HEK293 (cell line): ENCODE results near the gene TBXA2R.

Experiments used
- CTCF ChIA-PET: fragments of 350-600 bp; formaldehyde crosslinking; extraction: SDS; loops from one replicate; lab custom pipeline; 2021; ENCODE audit warnings: antibody characterized with exemption; lab: Yijun Ruan, JAX
- POLR2A ChIA-PET: fragments of 300-600 bp; formaldehyde crosslinking; extraction: SDS; loops from one replicate; lab custom pipeline; 2020; ENCODE audit warnings: antibody characterized with exemption, inconsistent platforms; lab: Yijun Ruan, JAX
- H3K27ac ChIP-seq: fragments of 200-500 bp; sonication (Bioruptor generic); 2 replicates; pipeline ENCODE4 v1.5.1; 2014; ENCODE audit warnings: low read depth, low read length, control low read depth, inconsistent platforms; ENCODE audit errors: extremely low read depth
- H3K36me3 ChIP-seq, 2 experiments: fragments of 200-500 bp in 1 of 2; sonication (Bioruptor generic) in 1 of 2; 1 replicate in 1 of 2; 2 replicates in 1 of 2; pipeline ENCODE4 v1.5.1; 2014 to 2017; ENCODE audit warnings: inconsistent platforms in 2 of 2, low read length in 2 of 2; ENCODE audit not compliant: control insufficient read depth in 2 of 2, insufficient read depth in 1 of 2
- H3K4me1 ChIP-seq: fragments of 200-500 bp; sonication (Bioruptor generic); 2 replicates; pipeline ENCODE4 v1.5.1; 2014; ENCODE audit warnings: mild to moderate bottlenecking, low read length, inconsistent platforms; ENCODE audit not compliant: control insufficient read depth, insufficient read depth
- H3K4me3 ChIP-seq: 2 replicates; pipeline ENCODE4 v1.5.1; 2011; ENCODE audit warnings: low read depth, mild to moderate bottlenecking, control low read depth, low read length, moderate library complexity
- H3K9me3 ChIP-seq: fragments of 200-500 bp; sonication (Bioruptor generic); 2 replicates; pipeline ENCODE4 v1.5.1; 2014; ENCODE audit warnings: low read depth, low read length, inconsistent platforms; ENCODE audit not compliant: control insufficient read depth, insufficient read depth
- FEZF1 ChIP-seq: fragments of 450-650 bp; formaldehyde crosslinking; IDR thresholded peaks from 2 replicates; pipeline ENCODE4 v1.5.1; 2016; ENCODE audit warnings: missing biosample characterization, missing genetic modification characterization
- OVOL3 ChIP-seq: fragments of 450-650 bp; formaldehyde crosslinking; IDR thresholded peaks from 2 replicates; pipeline ENCODE4 v1.5.1; 2016; ENCODE audit warnings: missing biosample characterization, missing genetic modification characterization
- REPIN1 ChIP-seq: fragments of 450-650 bp; formaldehyde crosslinking; IDR thresholded peaks from 2 replicates; pipeline ENCODE4 v1.5.1; 2017; ENCODE audit warnings: missing biosample characterization, missing genetic modification characterization, low read depth
- TCF7L2 ChIP-seq: IDR thresholded peaks from 2 replicates; pipeline ENCODE4 v1.6.1; 2011; ENCODE audit warnings: low read depth, mild to moderate bottlenecking, inconsistent platforms, low read length, moderate library complexity, borderline replicate concordance
- TSHZ1 ChIP-seq: fragments of 450-650 bp; formaldehyde crosslinking; IDR thresholded peaks from 2 replicates; pipeline ENCODE4 v1.5.1; 2016; ENCODE audit warnings: missing biosample characterization, missing genetic modification characterization, borderline replicate concordance
- WT1 ChIP-seq: fragments of 450-650 bp; formaldehyde crosslinking; IDR thresholded peaks from 2 replicates; pipeline ENCODE4 v1.5.1; 2016; ENCODE audit warnings: missing biosample characterization, missing genetic modification characterization
- ZNF112 ChIP-seq: fragments of 450-650 bp; formaldehyde crosslinking; IDR thresholded peaks from 2 replicates; pipeline ENCODE4 v1.5.0; 2017; ENCODE audit warnings: missing biosample characterization, missing genetic modification characterization
- ZNF114 ChIP-seq: fragments of 450-650 bp; formaldehyde crosslinking; IDR thresholded peaks from 2 replicates; pipeline ENCODE4 v1.5.0; 2017; ENCODE audit warnings: missing biosample characterization, missing genetic modification characterization
- ZNF302 ChIP-seq: fragments of 450-650 bp; formaldehyde crosslinking; IDR thresholded peaks from 2 replicates; pipeline ENCODE4 v1.5.1; 2016; ENCODE audit warnings: missing biosample characterization, missing genetic modification characterization, low read depth
- ZNF341 ChIP-seq: fragments of 450-650 bp; formaldehyde crosslinking; IDR thresholded peaks from 2 replicates; pipeline ENCODE4; 2016; ENCODE audit warnings: low read depth, missing biosample characterization, missing genetic modification characterization
- ZNF366 ChIP-seq: fragments of 450-650 bp; formaldehyde crosslinking; conservative IDR thresholded peaks from 2 replicates; pipeline ENCODE4 v1.5.1; 2016; ENCODE audit warnings: missing biosample characterization, missing genetic modification characterization
- ZNF558 ChIP-seq: fragments of 450-650 bp; formaldehyde crosslinking; IDR thresholded peaks from 2 replicates; pipeline ENCODE4 v1.5.1; 2016; ENCODE audit warnings: missing biosample characterization, missing genetic modification characterization
- ZNF600 ChIP-seq: fragments of 450-650 bp; formaldehyde crosslinking; IDR thresholded peaks from 2 replicates; pipeline ENCODE4 v1.5.1; 2016; ENCODE audit warnings: missing biosample characterization, missing genetic modification characterization
- ZNF623 ChIP-seq: fragments of 450-650 bp; formaldehyde crosslinking; IDR thresholded peaks from 2 replicates; pipeline ENCODE4 v1.5.1; 2016; ENCODE audit warnings: missing biosample characterization, missing genetic modification characterization
- ZNF629 ChIP-seq: fragments of 450-650 bp; formaldehyde crosslinking; IDR thresholded peaks from 2 replicates; pipeline ENCODE4 v1.5.1; 2017; ENCODE audit warnings: missing biosample characterization, missing genetic modification characterization
- ZNF658 ChIP-seq: fragments of 450-650 bp; formaldehyde crosslinking; IDR thresholded peaks from 2 replicates; pipeline ENCODE4; 2016; ENCODE audit warnings: missing biosample characterization, missing genetic modification characterization
- ZNF664 ChIP-seq: fragments of 450-650 bp; formaldehyde crosslinking; IDR thresholded peaks from 2 replicates; pipeline ENCODE4 v1.5.1; 2016; ENCODE audit warnings: missing biosample characterization, missing genetic modification characterization
- ZNF76 ChIP-seq: fragments of 450-650 bp; formaldehyde crosslinking; IDR thresholded peaks from 2 replicates; pipeline ENCODE4; 2016; ENCODE audit warnings: low read depth, missing biosample characterization, missing genetic modification characterization, borderline replicate concordance
- ZNF792 ChIP-seq: fragments of 450-650 bp; formaldehyde crosslinking; IDR thresholded peaks from 2 replicates; pipeline ENCODE4 v1.5.1; 2016; ENCODE audit warnings: missing biosample characterization, missing genetic modification characterization
- ZSCAN30 ChIP-seq: fragments of 450-650 bp; IDR thresholded peaks from 2 replicates; pipeline ENCODE4 v1.5.1; 2018; ENCODE audit warnings: missing biosample characterization, mild to moderate bottlenecking, missing genetic modification characterization, moderate library complexity
- TF ChIP-seq, protein P1 (sequence below): fragments of 450-650 bp; formaldehyde crosslinking; IDR thresholded peaks from 2 replicates; pipeline ENCODE4 v1.5.1; 2016; ENCODE audit warnings: missing biosample characterization, missing genetic modification characterization
- TF ChIP-seq, protein P2 (sequence below): fragments of 450-650 bp; formaldehyde crosslinking; IDR thresholded peaks from 2 replicates; pipeline ENCODE4 v1.5.1; 2016; ENCODE audit warnings: missing biosample characterization, missing genetic modification characterization
- TF ChIP-seq, protein P3 (sequence below): fragments of 450-650 bp; formaldehyde crosslinking; IDR thresholded peaks from 2 replicates; pipeline ENCODE4 v1.5.1; 2016; ENCODE audit warnings: missing biosample characterization, missing genetic modification characterization, low read depth
- TF ChIP-seq, protein P4 (sequence below): fragments of 450-650 bp; IDR thresholded peaks from 2 replicates; pipeline ENCODE4 v1.5.1; 2018; ENCODE audit warnings: missing biosample characterization, mild to moderate bottlenecking, missing genetic modification characterization

TBXA2R gene

DNA sequence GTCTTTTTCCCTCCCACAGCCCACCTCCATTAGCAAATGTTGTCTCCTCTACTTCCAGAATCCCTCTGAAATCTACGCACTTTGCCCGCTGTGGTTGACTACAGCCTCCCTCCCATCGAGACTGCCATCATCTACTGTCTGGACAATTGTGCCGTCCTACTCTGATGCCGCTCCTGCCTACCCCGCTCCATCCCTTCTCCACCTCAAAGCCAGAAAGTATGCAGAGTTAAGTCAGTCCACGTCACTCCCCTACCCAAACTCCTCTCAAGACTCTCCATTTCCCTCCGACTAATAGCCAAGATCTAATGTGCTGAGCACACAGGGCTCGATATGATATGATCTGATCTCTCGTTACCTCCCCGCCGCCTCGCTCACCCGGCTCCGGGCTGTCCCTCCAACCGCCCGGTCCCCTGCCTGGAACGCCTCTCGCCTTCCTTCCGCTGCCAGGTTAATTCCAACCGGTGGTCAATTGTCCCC, 19.4 kb upstream of the TBXA2R start (continued):
- TF ChIP-seq, protein P1, sequence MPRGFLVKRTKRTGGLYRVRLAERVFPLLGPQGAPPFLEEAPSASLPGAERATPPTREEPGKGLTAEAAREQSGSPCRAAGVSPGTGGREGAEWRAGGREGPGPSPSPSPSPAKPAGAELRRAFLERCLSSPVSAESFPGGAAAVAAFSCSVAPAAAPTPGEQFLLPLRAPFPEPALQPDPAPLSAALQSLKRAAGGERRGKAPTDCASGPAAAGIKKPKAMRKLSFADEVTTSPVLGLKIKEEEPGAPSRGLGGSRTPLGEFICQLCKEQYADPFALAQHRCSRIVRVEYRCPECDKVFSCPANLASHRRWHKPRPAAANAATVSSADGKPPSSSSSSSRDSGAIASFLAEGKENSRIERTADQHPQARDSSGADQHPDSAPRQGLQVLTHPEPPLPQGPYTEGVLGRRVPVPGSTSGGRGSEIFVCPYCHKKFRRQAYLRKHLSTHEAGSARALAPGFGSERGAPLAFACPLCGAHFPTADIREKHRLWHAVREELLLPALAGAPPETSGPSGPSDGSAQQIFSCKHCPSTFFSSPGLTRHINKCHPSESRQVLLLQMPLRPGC (tag by site-specific recombination), result no peak
- peak; percentile 90 for TF ChIP-seq ZNF341 (tag by site-specific recombination)
- TF ChIP-seq, protein P2, sequence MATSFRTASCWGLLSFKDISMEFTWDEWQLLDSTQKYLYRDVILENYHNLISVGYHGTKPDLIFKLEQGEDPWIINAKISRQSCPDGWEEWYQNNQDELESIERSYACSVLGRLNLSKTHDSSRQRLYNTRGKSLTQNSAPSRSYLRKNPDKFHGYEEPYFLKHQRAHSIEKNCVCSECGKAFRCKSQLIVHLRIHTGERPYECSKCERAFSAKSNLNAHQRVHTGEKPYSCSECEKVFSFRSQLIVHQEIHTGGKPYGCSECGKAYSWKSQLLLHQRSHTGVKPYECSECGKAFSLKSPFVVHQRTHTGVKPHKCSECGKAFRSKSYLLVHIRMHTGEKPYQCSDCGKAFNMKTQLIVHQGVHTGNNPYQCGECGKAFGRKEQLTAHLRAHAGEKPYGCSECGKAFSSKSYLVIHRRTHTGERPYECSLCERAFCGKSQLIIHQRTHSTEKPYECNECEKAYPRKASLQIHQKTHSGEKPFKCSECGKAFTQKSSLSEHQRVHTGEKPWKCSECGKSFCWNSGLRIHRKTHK (tag by site-specific recombination), result no peak
- TF ChIP-seq ZNF76 (tag by site-specific recombination), result peak; percentile 66
- TF ChIP-seq TCF7L2, result no peak
- no peak for TF ChIP-seq WT1
- TF ChIP-seq FEZF1 (tag by site-specific recombination), result no peak

DNA sequence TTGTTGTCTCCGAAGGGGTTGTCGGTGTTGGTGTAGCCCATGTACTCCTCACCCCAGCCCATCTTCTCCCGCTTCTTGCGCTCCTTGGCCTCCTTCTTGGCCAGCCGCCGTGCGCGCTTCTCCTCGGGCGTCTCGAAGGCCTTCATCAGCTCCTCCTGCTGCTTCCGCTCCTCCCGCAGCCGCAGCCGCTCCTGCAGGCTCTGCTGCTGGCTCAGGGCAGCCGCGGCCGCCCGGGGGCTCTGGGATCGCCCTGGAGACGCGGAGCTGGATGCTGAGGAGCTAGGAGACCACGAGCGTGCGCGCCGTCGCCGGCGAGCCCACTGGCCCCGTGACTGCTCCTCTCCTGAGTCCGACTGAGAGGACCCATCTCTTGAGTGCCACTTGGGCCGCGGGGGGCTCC, 17.0 kb upstream of the TBXA2R start:
- Histone ChIP-seq H3K9me3 (no peaks in the 10 kb centered on the region), H3K36me3 (peaks cover 0 to 31% of the 10 kb centered on the region in 2 experiments; a peak in 2 of 3 replicates), H3K4me1 (no peaks in the 10 kb centered on the region), H3K4me3 (no peak overlapping the region), H3K27ac (no peak overlapping the region)
- ChIA-PET CTCF (no interaction called here), POLR2A (no interaction called here)
- TF ChIP-seq ZNF664 (tag by site-specific recombination), result no peak

DNA sequence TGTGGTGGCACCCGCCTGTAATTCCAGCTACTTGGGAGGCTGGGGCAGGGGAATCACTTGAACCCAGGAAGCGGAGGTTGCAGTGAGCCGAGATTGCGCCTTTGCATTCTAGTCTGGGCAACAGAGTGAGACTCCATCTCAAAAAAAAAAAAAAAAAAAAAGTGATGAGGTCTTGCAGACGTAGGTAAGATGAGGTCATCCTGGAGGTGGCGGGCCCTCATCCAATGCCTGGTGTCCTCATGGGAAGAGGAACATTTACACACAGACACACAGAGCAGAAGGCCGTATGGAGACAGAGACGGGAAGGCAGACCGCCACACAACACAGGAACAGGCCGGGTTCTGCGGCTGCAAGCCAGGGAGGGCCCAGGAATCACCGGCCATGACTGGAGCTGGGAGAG, 15.5 kb upstream of the TBXA2R start:
- Histone ChIP-seq H3K9me3 (no peaks in the 10 kb centered on the region), H3K4me3 (no peak overlapping the region), H3K4me1 (peaks cover 2% of the 10 kb centered on the region; the same call in 1 of the 2 replicates), H3K36me3 (peaks cover 0 to 31% of the 10 kb centered on the region in 2 experiments; a peak in 2 of 3 replicates), H3K27ac (no peak overlapping the region)
- POLR2A ChIA-PET, result no interaction called here
- CTCF ChIA-PET, result interaction anchor here (0.7 to 1.1 kb wide), 2 partner anchors 14 to 76 kb away, joined by 3 read pairs; no protein-coding TSS in a partner anchor
- TF ChIP-seq ZNF629 (tag by site-specific recombination) (0 out of 2 replicates have a peak, but pooled peaks have one; percentile 13), ZNF366 (tag by site-specific recombination) (no peak), ZNF792 (tag by site-specific recombination) (no peak), ZNF112 (tag by site-specific recombination) (no peak), ZNF658 (tag by site-specific recombination) (no peak), TSHZ1 (tag by site-specific recombination) (no peak), ZNF600 (tag by site-specific recombination) (0 out of 2 replicates have a peak, but pooled peaks have one; percentile 48), ZSCAN30 (tag by site-specific recombination) (no peak), OVOL3 (no peak), ZNF558 (tag by site-specific recombination) (no peak), ZNF623 (tag by site-specific recombination) (no peak), ZNF114 (tag by site-specific recombination) (no peak), REPIN1 (tag by site-specific recombination) (no peak), ZNF302 (tag by site-specific recombination) (no peak)
- TF ChIP-seq, protein P3, sequence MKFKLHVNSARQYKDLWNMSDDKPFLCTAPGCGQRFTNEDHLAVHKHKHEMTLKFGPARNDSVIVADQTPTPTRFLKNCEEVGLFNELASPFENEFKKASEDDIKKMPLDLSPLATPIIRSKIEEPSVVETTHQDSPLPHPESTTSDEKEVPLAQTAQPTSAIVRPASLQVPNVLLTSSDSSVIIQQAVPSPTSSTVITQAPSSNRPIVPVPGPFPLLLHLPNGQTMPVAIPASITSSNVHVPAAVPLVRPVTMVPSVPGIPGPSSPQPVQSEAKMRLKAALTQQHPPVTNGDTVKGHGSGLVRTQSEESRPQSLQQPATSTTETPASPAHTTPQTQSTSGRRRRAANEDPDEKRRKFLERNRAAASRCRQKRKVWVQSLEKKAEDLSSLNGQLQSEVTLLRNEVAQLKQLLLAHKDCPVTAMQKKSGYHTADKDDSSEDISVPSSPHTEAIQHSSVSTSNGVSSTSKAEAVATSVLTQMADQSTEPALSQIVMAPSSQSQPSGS (tag by site-specific recombination), result peak; percentile 58
- TF ChIP-seq, protein P4, sequence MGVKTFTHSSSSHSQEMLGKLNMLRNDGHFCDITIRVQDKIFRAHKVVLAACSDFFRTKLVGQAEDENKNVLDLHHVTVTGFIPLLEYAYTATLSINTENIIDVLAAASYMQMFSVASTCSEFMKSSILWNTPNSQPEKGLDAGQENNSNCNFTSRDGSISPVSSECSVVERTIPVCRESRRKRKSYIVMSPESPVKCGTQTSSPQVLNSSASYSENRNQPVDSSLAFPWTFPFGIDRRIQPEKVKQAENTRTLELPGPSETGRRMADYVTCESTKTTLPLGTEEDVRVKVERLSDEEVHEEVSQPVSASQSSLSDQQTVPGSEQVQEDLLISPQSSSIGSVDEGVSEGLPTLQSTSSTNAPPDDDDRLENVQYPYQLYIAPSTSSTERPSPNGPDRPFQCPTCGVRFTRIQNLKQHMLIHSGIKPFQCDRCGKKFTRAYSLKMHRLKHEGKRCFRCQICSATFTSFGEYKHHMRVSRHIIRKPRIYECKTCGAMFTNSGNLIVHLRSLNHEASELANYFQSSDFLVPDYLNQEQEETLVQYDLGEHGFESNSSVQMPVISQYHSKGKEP (tag by site-specific recombination), result no peak
